A549 (cell line): ENCODE measurements around the gene CREB3L1. TPM values are rescaled to one million over a fixed set of nuclear protein-coding genes. Genes with fewer than 3 reads are reported as not detected.

Source experiments
- ATAC-seq, 2 experiments: fragments of 200-7000 bp in 1 of 2; fragments of >200 bp in 1 of 2; cut with Nextera tagmentation in 1 of 2; cut with Tn5 transposase in 1 of 2; 3 replicates each; pipeline versions ENCODE4 v1.8.0 to v1.9.1; 2018 to 2020; ENCODE audit warnings: mild to moderate bottlenecking in 1 of 2, moderate library complexity in 1 of 2
- CTCF ChIA-PET: fragments of 300-600 bp; sonication (Branson Sonifier 250); formaldehyde crosslinking; extraction: SDS; loops from one replicate; lab custom pipeline; 2021; ENCODE audit warnings: antibody characterized with exemption, inconsistent platforms; lab: Yijun Ruan, JAX
- POLR2A ChIA-PET: fragments of 350-600 bp; formaldehyde crosslinking; extraction: SDS; loops from one replicate; lab custom pipeline; 2021; ENCODE audit warnings: antibody characterized with exemption, inconsistent platforms; lab: Yijun Ruan, JAX
- DNase-seq, 2 experiments: peaks; one replicate each; pipeline versions ENCODE4 v3.0.0 to v3.0.0-alpha.2; 2011 to 2016; ENCODE audit warnings: low read depth in 1 of 2, low spot score in 1 of 2
- FAIRE-seq: peaks from 2 replicates; lab custom pipeline; 2011; peaks lifted over from hg19 to GRCh38; lab: Jason Lieb, UNC
- H3K27ac ChIP-seq, 2 experiments: fragments of >200 bp; sonication (Bioruptor Twin); formaldehyde crosslinking; 3 replicates each; pipeline ENCODE4 v1.5.1; 2016 to 2017
- H3K4me1 ChIP-seq: fragments of >200 bp; sonication (Bioruptor Twin); formaldehyde crosslinking; 3 replicates; pipeline ENCODE4 v1.6.1; 2016
- H3K4me2 ChIP-seq: fragments of >200 bp; sonication (Bioruptor Twin); formaldehyde crosslinking; 3 replicates; pipeline ENCODE4 v1.6.1; 2016
- H3K4me3 ChIP-seq: fragments of >200 bp; sonication (Bioruptor Twin); formaldehyde crosslinking; 3 replicates; pipeline ENCODE4 v1.5.1; 2016
- H3K9me3 ChIP-seq: fragments of >200 bp; sonication (Bioruptor Twin); formaldehyde crosslinking; 3 replicates; pipeline ENCODE4 v1.6.1; 2016
- BHLHE40 ChIP-seq: IDR thresholded peaks from 2 replicates; pipeline ENCODE4 v1.6.1; 2012; ENCODE audit warnings: low read depth, low read length, inconsistent platforms
- CEBPB ChIP-seq, 2 experiments: fragments of >200 bp in 1 of 2; sonication (Bioruptor Twin) in 1 of 2; formaldehyde crosslinking in 1 of 2; IDR thresholded peaks; 2 replicates each; pipeline ENCODE4 v1.6.1; 2012 to 2016
- CHD2 ChIP-seq: fragments of 150-350 bp; IDR thresholded peaks from 2 replicates; pipeline ENCODE4 v1.6.1; 2014; ENCODE audit warnings: low read length; ENCODE audit not compliant: partially characterized antibody
- CHD4 ChIP-seq: fragments of 200-600 bp; sonication (generic); IDR thresholded peaks from 2 replicates; pipeline ENCODE4 v1.6.1; 2016; ENCODE audit warnings: antibody characterized with exemption, mild to moderate bottlenecking, borderline replicate concordance
- EHF ChIP-seq: fragments of 250-450 bp; sonication (Bioruptor Pico); IDR thresholded peaks from 2 replicates; pipeline ENCODE4 v1.5.0; 2020; ENCODE audit warnings: mild to moderate bottlenecking
- FOXS1 ChIP-seq: fragments of 250-450 bp; sonication (Bioruptor Pico); IDR thresholded peaks from 2 replicates; pipeline ENCODE4 v1.5.0; 2020; ENCODE audit warnings: mild to moderate bottlenecking, moderate library complexity
- HDAC2 ChIP-seq: fragments of 200-600 bp; sonication (generic); IDR thresholded peaks from 2 replicates; pipeline ENCODE4 v1.6.1; 2016
- HEYL ChIP-seq: fragments of 250-450 bp; sonication (Bioruptor Pico); IDR thresholded peaks from 2 replicates; pipeline ENCODE4 v1.8.0; 2021; ENCODE audit warnings: mild to moderate bottlenecking, moderate library complexity
- HOXA7 ChIP-seq: fragments of 250-450 bp; sonication (Bioruptor Pico); IDR thresholded peaks from 2 replicates; pipeline ENCODE4 v1.5.0; 2020; ENCODE audit warnings: mild to moderate bottlenecking, moderate library complexity
- HOXB13 ChIP-seq: fragments of 250-450 bp; sonication (Bioruptor Pico); IDR thresholded peaks from 2 replicates; pipeline ENCODE4 v1.5.0; 2020; ENCODE audit warnings: low read depth, mild to moderate bottlenecking, moderate library complexity
- HOXB5 ChIP-seq: fragments of 250-450 bp; sonication (Bioruptor Pico); IDR thresholded peaks from 2 replicates; pipeline ENCODE4 v1.5.0; 2020; ENCODE audit warnings: mild to moderate bottlenecking, moderate library complexity
- JUN ChIP-seq, 2 experiments: fragments of >200 bp; sonication (Bioruptor Twin); formaldehyde crosslinking; IDR thresholded peaks; 2 replicates in 1 of 2; 3 replicates in 1 of 2; pipeline ENCODE4 v1.6.1; 2016 to 2017
- JUNB ChIP-seq: fragments of >200 bp; sonication (Bioruptor Twin); formaldehyde crosslinking; IDR thresholded peaks from 2 replicates; pipeline ENCODE4 v1.6.1; 2016
- KDM1A ChIP-seq: fragments of 200-600 bp; sonication (generic); IDR thresholded peaks from 2 replicates; pipeline ENCODE4 v1.6.1; 2016; ENCODE audit warnings: low read depth, mild to moderate bottlenecking
- KDM5A ChIP-seq: fragments of 200-600 bp; sonication (generic); IDR thresholded peaks from 2 replicates; pipeline ENCODE4 v1.6.1; 2016; ENCODE audit warnings: antibody characterized with exemption, mild to moderate bottlenecking
- MAFK ChIP-seq: fragments of 450-650 bp; IDR thresholded peaks from 2 replicates; pipeline ENCODE4 v1.6.1; 2014; ENCODE audit not compliant: partially characterized antibody
- NFE2L2 ChIP-seq: fragments of 150-350 bp; conservative IDR thresholded peaks from 2 replicates; pipeline ENCODE4 v1.6.1; 2014; ENCODE audit warnings: low read length
- POLR2AphosphoS2 ChIP-seq: conservative IDR thresholded peaks from 2 replicates; pipeline ENCODE4 v1.6.1; 2012; ENCODE audit warnings: low read length, improper control_type of control experiment, inconsistent platforms
- RAD21 ChIP-seq, 2 experiments: fragments of >200 bp in 1 of 2; sonication (Bioruptor Twin) in 1 of 2; formaldehyde crosslinking in 1 of 2; IDR thresholded peaks in 1 of 2; conservative IDR thresholded peaks in 1 of 2; 2 replicates in 1 of 2; 3 replicates in 1 of 2; pipeline ENCODE4 v1.6.1; 2012 to 2018; ENCODE audit warnings: inconsistent platforms in 1 of 2
- RARB ChIP-seq: fragments of 250-450 bp; sonication (Bioruptor Pico); IDR thresholded peaks from 2 replicates; pipeline ENCODE4 v1.8.0; 2021; ENCODE audit warnings: mild to moderate bottlenecking, moderate library complexity
- RNF2 ChIP-seq: fragments of 200-600 bp; sonication (generic); IDR thresholded peaks from 2 replicates; pipeline ENCODE4 v1.6.1; 2016; ENCODE audit warnings: low read depth, mild to moderate bottlenecking, antibody characterized with exemption, moderate library complexity, borderline replicate concordance
- SMC3 ChIP-seq: fragments of >200 bp; sonication (Bioruptor Twin); formaldehyde crosslinking; IDR thresholded peaks from 3 replicates; pipeline ENCODE4 v1.6.1; 2018; ENCODE audit warnings: inconsistent platforms
- TFCP2L1 ChIP-seq: fragments of 250-450 bp; sonication (Bioruptor Pico); IDR thresholded peaks from 2 replicates; pipeline ENCODE4 v1.5.0; 2021; ENCODE audit warnings: mild to moderate bottlenecking
- ZC3H11A ChIP-seq: fragments of 450-650 bp; IDR thresholded peaks from 2 replicates; pipeline ENCODE4 v1.6.1; 2014; ENCODE audit warnings: antibody characterized with exemption, mild to moderate bottlenecking
- ZNF302 ChIP-seq: fragments of 250-450 bp; sonication (Bioruptor Pico); IDR thresholded peaks from 2 replicates; pipeline ENCODE4 v1.9.0; 2021; ENCODE audit warnings: inconsistent platforms, mild to moderate bottlenecking, moderate library complexity
- ZSCAN20 ChIP-seq: fragments of 250-450 bp; sonication (Bioruptor Pico); IDR thresholded peaks from 2 replicates; pipeline ENCODE4 v1.8.0; 2022; ENCODE audit warnings: mild to moderate bottlenecking, moderate library complexity
- WGBS: methylation state at CpG from one replicate; pipeline ENCODE4 v1.1.6; 2017; ENCODE audit errors: missing lambda C conversion rate; 5-methylcytosine and 5-hydroxymethylcytosine counted together
- polyA plus RNA-seq, 4 experiments: library from polyadenylated mRNA; depleted of rRNA in 3 of 4; stranded (reverse); fragments of >200 nt; fragmentation: RNase III in 1 of 4; extraction: RNeasy Plus Mini Kit Qiagen cat#74134 plus additional on column Dnase treatment in 1 of 4; gene quantifications; 2 replicates in 3 of 4; 3 replicates in 1 of 4; pipeline ENCODE4 v1.2.3, GENCODE V29; 2011 to 2017
- TF ChIP-seq, protein P1 (sequence below): fragments of >200 bp; sonication (Bioruptor Twin); formaldehyde crosslinking; IDR thresholded peaks from 3 replicates; pipeline ENCODE4 v1.6.1; 2016
- TF ChIP-seq, protein P2 (sequence below): fragments of >200 bp; sonication (Bioruptor Twin); formaldehyde crosslinking; IDR thresholded peaks from 3 replicates; pipeline ENCODE4 v1.5.1; 2016
- TF ChIP-seq, protein P3 (sequence below): fragments of 250-450 bp; sonication (Bioruptor Pico); IDR thresholded peaks from 2 replicates; pipeline ENCODE4 v1.5.0; 2020; ENCODE audit warnings: low read depth, mild to moderate bottlenecking, moderate library complexity
- TF ChIP-seq, protein P4 (sequence below): fragments of 450-650 bp; IDR thresholded peaks from 2 replicates; pipeline ENCODE4 v1.6.1; 2014; ENCODE audit warnings: antibody characterized with exemption
- TF ChIP-seq, protein P5 (sequence below): IDR thresholded peaks from 2 replicates; pipeline ENCODE4 v1.6.1; 2012

Gene CREB3L1
- polyA plus RNA-seq, 2 of the 4 experiments (the other 2 are of a cell fraction) = 0.61 to 2.3 TPM

DNA sequence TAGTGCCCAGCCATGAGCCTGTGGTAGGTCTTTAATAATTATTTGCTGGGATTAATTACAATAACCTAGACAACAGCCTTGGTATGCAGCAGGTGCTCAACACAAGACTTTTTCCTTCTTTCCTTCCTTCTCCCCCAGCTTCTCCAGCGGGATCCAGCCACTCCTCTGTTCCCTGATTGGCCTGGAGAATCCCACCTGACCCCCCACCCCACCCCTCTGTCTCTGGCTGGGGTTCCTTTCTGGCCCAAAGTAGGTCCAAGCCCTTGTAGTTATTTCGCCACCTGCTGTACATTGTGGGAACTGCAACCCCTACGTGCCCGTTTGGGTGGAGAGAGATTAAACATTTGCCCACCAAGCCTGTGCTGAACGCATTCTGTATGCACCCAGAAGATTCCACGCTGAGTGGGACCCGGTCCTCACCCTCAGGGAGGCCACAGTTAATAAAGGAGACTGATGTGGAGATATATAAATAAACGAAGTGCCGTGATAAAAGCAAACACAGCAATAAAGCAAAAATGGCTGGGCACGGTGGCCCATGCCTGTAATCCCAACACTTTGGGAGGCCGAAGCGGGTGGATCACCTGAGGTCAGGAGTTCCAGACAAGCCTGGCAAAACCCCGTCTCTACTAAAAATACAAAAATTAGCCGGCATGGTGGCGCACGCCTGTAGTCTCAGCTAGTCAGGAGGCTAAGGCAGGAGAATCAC is 37.7 kb downstream of the CREB3L1 start:
- peak overlapping the region; percentile 13; the same call in 1 of the 3 replicates for H3K4me2 ChIP-seq
- peaks cover under 1% of the 10 kb centered on the region; the same call in 1 of the 3 replicates for H3K4me1 ChIP-seq
- H3K9me3 ChIP-seq = no peaks in the 10 kb centered on the region
- WGBS = 35% methylated on average over 16 of the region's 16 CpGs
- H3K27ac ChIP-seq = no peak overlapping the region; a peak in 1 of 6 replicates
- ATAC-seq (peak; percentile 69 to 96), DNase-seq (peak; percentile 87 to 98), FAIRE-seq (peak; percentile 7)
- ChIA-PET CTCF (interaction anchor here (0.6 to 31.4 kb wide), 24 partner anchors 7 to 350 kb away, joined by 3 to 872 read pairs (median 4); partner anchors contain the start of genes CREB3L1 and DGKZ), POLR2A (interaction anchor here (4.0 kb wide), 1 partner anchor 72 kb away, joined by 21 read pairs; no protein-coding TSS in a partner anchor)
- TF ChIP-seq RAD21 (conservative IDR thresholded peaks at IDR 0.05 in 1 of 2, IDR thresholded peaks at IDR 0.05 in 1 of 2) (peak; percentile 73 to 78), CHD2 (no peak), HOXB5 (CRISPR knock-in tag) (no peak), TFCP2L1 (no peak), HEYL (CRISPR knock-in tag) (no peak), MAFK (peak; percentile 49), CEBPB (IDR thresholded peaks at IDR 0.05) (no peak), HOXA7 (CRISPR knock-in tag) (no peak), FOXS1 (CRISPR knock-in tag) (no peak), BHLHE40 (no peak), ZC3H11A (no peak), ZNF302 (CRISPR knock-in tag) (no peak), SMC3 (peak; percentile 83), KDM1A (no peak), NFE2L2 (no peak), JUN (IDR thresholded peaks at IDR 0.05) (no peak)
- TF ChIP-seq, protein P1, sequence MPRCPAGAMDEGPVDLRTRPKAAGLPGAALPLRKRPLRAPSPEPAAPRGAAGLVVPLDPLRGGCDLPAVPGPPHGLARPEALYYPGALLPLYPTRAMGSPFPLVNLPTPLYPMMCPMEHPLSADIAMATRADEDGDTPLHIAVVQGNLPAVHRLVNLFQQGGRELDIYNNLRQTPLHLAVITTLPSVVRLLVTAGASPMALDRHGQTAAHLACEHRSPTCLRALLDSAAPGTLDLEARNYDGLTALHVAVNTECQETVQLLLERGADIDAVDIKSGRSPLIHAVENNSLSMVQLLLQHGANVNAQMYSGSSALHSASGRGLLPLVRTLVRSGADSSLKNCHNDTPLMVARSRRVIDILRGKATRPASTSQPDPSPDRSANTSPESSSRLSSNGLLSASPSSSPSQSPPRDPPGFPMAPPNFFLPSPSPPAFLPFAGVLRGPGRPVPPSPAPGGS = no peak
- TF ChIP-seq, protein P2, sequence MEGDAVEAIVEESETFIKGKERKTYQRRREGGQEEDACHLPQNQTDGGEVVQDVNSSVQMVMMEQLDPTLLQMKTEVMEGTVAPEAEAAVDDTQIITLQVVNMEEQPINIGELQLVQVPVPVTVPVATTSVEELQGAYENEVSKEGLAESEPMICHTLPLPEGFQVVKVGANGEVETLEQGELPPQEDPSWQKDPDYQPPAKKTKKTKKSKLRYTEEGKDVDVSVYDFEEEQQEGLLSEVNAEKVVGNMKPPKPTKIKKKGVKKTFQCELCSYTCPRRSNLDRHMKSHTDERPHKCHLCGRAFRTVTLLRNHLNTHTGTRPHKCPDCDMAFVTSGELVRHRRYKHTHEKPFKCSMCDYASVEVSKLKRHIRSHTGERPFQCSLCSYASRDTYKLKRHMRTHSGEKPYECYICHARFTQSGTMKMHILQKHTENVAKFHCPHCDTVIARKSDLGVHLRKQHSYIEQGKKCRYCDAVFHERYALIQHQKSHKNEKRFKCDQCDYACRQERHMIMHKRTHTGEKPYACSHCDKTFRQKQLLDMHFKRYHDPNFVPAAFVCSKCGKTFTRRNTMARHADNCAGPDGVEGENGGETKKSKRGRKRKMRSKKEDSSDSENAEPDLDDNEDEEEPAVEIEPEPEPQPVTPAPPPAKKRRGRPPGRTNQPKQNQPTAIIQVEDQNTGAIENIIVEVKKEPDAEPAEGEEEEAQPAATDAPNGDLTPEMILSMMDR = peak; percentile 80
- TF ChIP-seq, protein P3, sequence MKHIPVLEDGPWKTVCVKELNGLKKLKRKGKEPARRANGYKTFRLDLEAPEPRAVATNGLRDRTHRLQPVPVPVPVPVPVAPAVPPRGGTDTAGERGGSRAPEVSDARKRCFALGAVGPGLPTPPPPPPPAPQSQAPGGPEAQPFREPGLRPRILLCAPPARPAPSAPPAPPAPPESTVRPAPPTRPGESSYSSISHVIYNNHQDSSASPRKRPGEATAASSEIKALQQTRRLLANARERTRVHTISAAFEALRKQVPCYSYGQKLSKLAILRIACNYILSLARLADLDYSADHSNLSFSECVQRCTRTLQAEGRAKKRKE (CRISPR knock-in tag) = no peak
- TF ChIP-seq, protein P4, sequence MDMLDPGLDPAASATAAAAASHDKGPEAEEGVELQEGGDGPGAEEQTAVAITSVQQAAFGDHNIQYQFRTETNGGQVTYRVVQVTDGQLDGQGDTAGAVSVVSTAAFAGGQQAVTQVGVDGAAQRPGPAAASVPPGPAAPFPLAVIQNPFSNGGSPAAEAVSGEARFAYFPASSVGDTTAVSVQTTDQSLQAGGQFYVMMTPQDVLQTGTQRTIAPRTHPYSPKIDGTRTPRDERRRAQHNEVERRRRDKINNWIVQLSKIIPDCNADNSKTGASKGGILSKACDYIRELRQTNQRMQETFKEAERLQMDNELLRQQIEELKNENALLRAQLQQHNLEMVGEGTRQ = peak; percentile 79
- no peak overlapping the region for H3K4me3 ChIP-seq

DNA sequence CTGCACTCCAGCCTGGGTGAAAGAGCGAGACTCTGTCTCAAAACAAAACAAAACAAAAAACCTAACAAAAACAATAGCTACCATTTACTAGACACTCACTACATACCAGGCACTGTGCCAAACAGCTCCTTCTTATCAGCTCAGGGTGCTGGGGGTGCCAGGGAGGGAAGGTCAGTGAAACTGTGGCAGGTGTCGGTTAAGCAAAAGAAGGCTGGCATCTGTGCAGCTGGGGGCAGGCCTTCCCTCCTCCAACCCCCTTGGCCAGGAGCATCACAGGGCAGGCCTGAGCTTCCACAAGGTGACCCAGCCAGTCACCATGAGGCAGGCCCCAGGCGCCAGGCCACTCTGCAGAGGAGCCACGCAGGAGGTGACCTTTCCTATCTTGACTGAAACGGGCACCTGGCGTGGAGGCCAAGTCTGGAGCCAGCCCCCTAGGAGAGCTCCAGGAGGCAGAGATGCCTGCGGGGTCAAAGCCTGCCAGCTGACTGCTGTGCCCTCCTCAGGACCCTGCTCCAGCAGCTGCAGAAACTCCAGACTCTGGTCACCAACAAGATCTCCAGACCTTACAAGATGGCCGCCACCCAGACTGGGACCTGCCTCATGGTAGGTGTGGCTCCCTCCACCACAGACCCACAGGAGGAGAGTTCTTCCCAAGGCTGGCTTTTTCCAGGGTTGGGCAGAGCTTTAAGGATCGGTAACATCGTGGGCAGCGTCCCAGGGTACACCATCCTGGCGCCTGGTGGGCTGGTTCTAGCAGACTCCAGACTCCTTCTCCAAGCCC is 38.5 kb downstream of the CREB3L1 start:
- ATAC-seq = peak in 1 of 2 experiments; percentile 17; a peak in 3 of 6 replicates
- ChIA-PET CTCF (interaction anchor here (0.6 to 31.4 kb wide), 21 partner anchors 8 to 351 kb away, joined by 3 to 872 read pairs (median 5); partner anchors contain the start of genes CREB3L1 and DGKZ), POLR2A (interaction anchor here (0.6 to 4.0 kb wide), 2 partner anchors 73 to 309 kb away, joined by 3 to 21 read pairs; no protein-coding TSS in a partner anchor)
- FAIRE-seq = no peak
- Histone ChIP-seq H3K4me3 (no peak overlapping the region), H3K4me2 (no peak overlapping the region), H3K4me1 (no peaks in the 10 kb centered on the region), H3K9me3 (no peaks in the 10 kb centered on the region), H3K27ac (no peak overlapping the region)
- TF ChIP-seq HOXB13 (no peak), RNF2 (no peak), ZSCAN20 (CRISPR knock-in tag) (no peak), MAFK (no peak), RARB (no peak), KDM5A (no peak), POLR2AphosphoS2 (no peak), EHF (CRISPR knock-in tag) (no peak), JUN (IDR thresholded peaks at IDR 0.05) (no peak), JUNB (no peak), CHD4 (no peak), SMC3 (no peak), BHLHE40 (no peak), FOXS1 (CRISPR knock-in tag) (no peak), RAD21 (conservative IDR thresholded peaks at IDR 0.05 in 1 of 2, IDR thresholded peaks at IDR 0.05 in 1 of 2) (no peak), CHD2 (no peak), ZC3H11A (no peak), HDAC2 (no peak), TFCP2L1 (no peak)
- TF ChIP-seq, protein P5, sequence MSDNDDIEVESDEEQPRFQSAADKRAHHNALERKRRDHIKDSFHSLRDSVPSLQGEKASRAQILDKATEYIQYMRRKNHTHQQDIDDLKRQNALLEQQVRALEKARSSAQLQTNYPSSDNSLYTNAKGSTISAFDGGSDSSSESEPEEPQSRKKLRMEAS = no peak
- WGBS = 86% methylated on average over 10 of the region's 12 CpGs
- no peak for DNase-seq
